AG04450 (cell line): ENCODE results near the gene PTEN. TPM values are rescaled to one million over a fixed set of nuclear protein-coding genes. Genes with fewer than 3 reads are reported as not detected.

Experiments used
- CTCF ChIA-PET: fragments of 300-600, 350-600 bp; formaldehyde crosslinking; extraction: SDS; loops from one replicate; lab custom pipeline; 2022; ENCODE audit warnings: antibody characterized with exemption, inconsistent platforms; lab: Charles Lee
- POLR2A ChIA-PET: fragments of 350-600 bp; formaldehyde crosslinking; extraction: SDS; loops from one replicate; lab custom pipeline; 2021; ENCODE audit warnings: antibody characterized with exemption, inconsistent platforms; lab: Yijun Ruan, JAX
- DNase-seq: peaks from one replicate; pipeline ENCODE4 v3.0.0-alpha.2; 2011; ENCODE audit warnings: low read depth, low spot score
- H3K27ac ChIP-seq: one replicate; pipeline ENCODE4 v1.5.1; 2012; ENCODE audit warnings: low read depth, low read length, control low read depth
- H3K27me3 ChIP-seq: one replicate; pipeline ENCODE4 v1.6.0; 2012; ENCODE audit warnings: low read length; ENCODE audit not compliant: control insufficient read depth, insufficient read depth
- H3K4me3 ChIP-seq: 2 replicates; pipeline ENCODE4 v1.5.1; 2011; ENCODE audit warnings: mild to moderate bottlenecking, low read depth, low read length, control low read depth
- H3K9me3 ChIP-seq: 2 replicates; pipeline ENCODE4 v1.5.1; 2012; ENCODE audit warnings: low read length; ENCODE audit not compliant: control insufficient read depth, insufficient read depth
- CTCF ChIP-seq: IDR thresholded peaks from 2 replicates; pipeline ENCODE4 v1.5.1; 2011; ENCODE audit warnings: low read depth, low read length, control low read depth, inconsistent platforms
- polyA plus RNA-seq: library from polyadenylated mRNA; depleted of rRNA; stranded (reverse); fragments of >200 nt; gene quantifications from 2 replicates; pipeline ENCODE4 v1.2.3, GENCODE V29; 2011

PTEN gene
- polyA plus RNA-seq, 1 experiment: 96.1 TPM

- Histone ChIP-seq H3K27ac (no peak overlapping the region), H3K4me3 (no peak overlapping the region), H3K9me3 (no peaks in the 10 kb centered on the region), H3K27me3 (no peaks in the 10 kb centered on the region)
- no peak for DNase-seq
- POLR2A ChIA-PET: interaction anchor here (0.6 kb wide), 1 partner anchor 163 kb away, joined by 10 read pairs; no protein-coding TSS in a partner anchor
- no peak for TF ChIP-seq CTCF
- CTCF ChIA-PET: interaction anchor here (0.7 kb wide), 1 partner anchor 9 kb away, joined by 3 read pairs; no protein-coding TSS in a partner anchor
These were observed 110.2 kb downstream of the PTEN start for GRCh38 chr10:87973635-87974034.

- no peaks in the 10 kb centered on the region for H3K9me3 ChIP-seq
- no peak for DNase-seq
- no peaks in the 10 kb centered on the region for H3K27me3 ChIP-seq
- ChIA-PET POLR2A (interaction anchor here (0.6 kb wide), 1 partner anchor 162 kb away, joined by 10 read pairs; no protein-coding TSS in a partner anchor), CTCF (interaction anchor here (0.7 kb wide), 1 partner anchor 10 kb away, joined by 3 read pairs; no protein-coding TSS in a partner anchor)
- no peak for TF ChIP-seq CTCF
- no peak overlapping the region for H3K4me3 ChIP-seq
- H3K27ac ChIP-seq: no peak overlapping the region
These were observed 110.7 kb downstream of the PTEN start for GRCh38 chr10:87974130-87974529.

- ChIA-PET POLR2A (no interaction called here), CTCF (no interaction called here)
- Histone ChIP-seq H3K4me3 (no peak overlapping the region), H3K9me3 (no peaks in the 10 kb centered on the region), H3K27me3 (no peaks in the 10 kb centered on the region), H3K27ac (no peak overlapping the region)
- DNase-seq: no peak
- no peak for TF ChIP-seq CTCF
These were observed 111.3 kb downstream of the PTEN start for GRCh38 chr10:87974769-87975168.

GRCh38 chr10:87976101-87976743 lies 112.8 kb downstream of the PTEN start:
- Histone ChIP-seq H3K9me3 (no peaks in the 10 kb centered on the region), H3K27me3 (no peaks in the 10 kb centered on the region), H3K4me3 (no peak overlapping the region), H3K27ac (no peak overlapping the region)
- ChIA-PET POLR2A (no interaction called here), CTCF (no interaction called here)
- TF ChIP-seq CTCF: no peak
- no peak for DNase-seq

GRCh38 chr10:87978166-87978565 lies 114.7 kb downstream of the PTEN start:
- Histone ChIP-seq H3K27ac (no peak overlapping the region), H3K9me3 (no peaks in the 10 kb centered on the region), H3K27me3 (no peaks in the 10 kb centered on the region), H3K4me3 (no peak overlapping the region)
- POLR2A ChIA-PET: no interaction called here
- CTCF ChIA-PET: interaction anchor here (1.2 kb wide), 1 partner anchor 8 kb away, joined by 3 read pairs; no protein-coding TSS in a partner anchor
- no peak for DNase-seq
- no peak for TF ChIP-seq CTCF
